ENCODE results near the gene BAG3. TPM values are rescaled to one million over a fixed set of nuclear protein-coding genes. Genes with fewer than 3 reads are reported as not detected.

Gene BAG3
- total and polyA plus RNA-seq, 9 of the 15 experiments (the other 6 are each of a cell fraction or from before 2014, with no cell fraction given): 2.6 to 27.4 (median 7.2) TPM

DNA sequence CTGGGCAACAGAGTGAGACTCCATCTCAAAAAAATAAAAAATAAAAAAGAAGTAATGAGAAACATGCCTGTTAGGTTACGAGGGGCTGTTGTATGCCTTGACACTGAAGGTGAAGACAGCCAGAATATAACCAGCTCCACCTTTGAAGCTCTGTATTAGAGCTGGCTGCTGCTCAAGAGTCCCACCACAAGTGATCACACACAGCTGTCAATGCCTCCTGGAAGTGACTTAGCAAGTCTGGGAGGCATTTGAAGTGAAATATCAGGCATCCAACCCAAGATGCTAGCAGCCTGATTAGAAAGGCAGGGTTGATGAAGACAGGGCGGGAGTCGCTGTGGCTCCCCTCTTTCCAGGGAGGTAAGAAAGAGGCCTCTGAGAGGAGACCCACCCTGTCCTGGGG, 40.5 kb downstream of the BAG3 start:
- H3K79me2 ChIP-seq (ENCODE audit: control insufficient read depth, insufficient read depth, low read length): no peaks in the 10 kb centered on the region
- no peak overlapping the region for H3K4me3 ChIP-seq
- intact Hi-C loops (cut with micrococcal nuclease) (no loop called here), in situ Hi-C loops (cut with MboI) (no loop called here)
- POLR2A ChIA-PET: no interaction called here
- no peaks in the 10 kb centered on the region for H3K36me3 ChIP-seq (ENCODE audit: control insufficient read depth, insufficient read depth, low read length)
- no TSS peak for BruUV-seq (replicated peaks)
- no peak for TF ChIP-seq C11orf30 (IDR thresholded peaks at IDR 0.05; ENCODE audit: low read depth)
- TF ChIP-seq CBFA2T3 (IDR thresholded peaks at IDR 0.05): peak; percentile 51
- no peak for TF ChIP-seq SIRT6 (IDR thresholded peaks at IDR 0.05; ENCODE audit: low read depth, low read length)
- peak; percentile 49 for TF ChIP-seq MAFG (tag; conservative IDR thresholded peaks at IDR 0.05)
- TF ChIP-seq MEIS2 (IDR thresholded peaks at IDR 0.05; ENCODE audit: partially characterized antibody): peak; percentile 53
- TF ChIP-seq CREM (IDR thresholded peaks at IDR 0.05; ENCODE audit: low read depth): 0 out of 2 replicates have a peak, but pooled peaks have one; percentile 6
- no peak for TF ChIP-seq ZNF121 (CRISPR knock-in tag; conservative IDR thresholded peaks at IDR 0.05)
- 0 out of 2 replicates have a peak, but pooled peaks have one; percentile 12 for TF ChIP-seq SMARCA4 (IDR thresholded peaks at IDR 0.05)
- TF ChIP-seq ARID1B (IDR thresholded peaks at IDR 0.05): peak; percentile 42; the same call in 1 of the 2 replicates
- TF ChIP-seq MYBL2 (IDR thresholded peaks at IDR 0.05; ENCODE audit: low read depth): no peak
- no peak for TF ChIP-seq MYBL2 (CRISPR knock-in tag; IDR thresholded peaks at IDR 0.05; ENCODE audit: borderline replicate concordance)
- peak; percentile 83 for TF ChIP-seq NFE2 (IDR thresholded peaks at IDR 0.05; ENCODE audit: low read depth)
- TF ChIP-seq EZH2 (IDR thresholded peaks at IDR 0.05; ENCODE audit: borderline replicate concordance, low read depth, low read length): no peak
- peak; percentile 41; the same call in 1 of the 2 replicates for TF ChIP-seq TEAD4 (IDR thresholded peaks at IDR 0.05; ENCODE audit: low read length)
- no peak for TF ChIP-seq TEAD4 (CRISPR knock-in tag; IDR thresholded peaks at IDR 0.05; ENCODE audit: borderline replicate concordance)
- TF ChIP-seq MAFF (IDR thresholded peaks at IDR 0.05; ENCODE audit: low read length): peak; percentile 20; the same call in 1 of the 2 replicates
- TF ChIP-seq GABPA (tag; conservative IDR thresholded peaks at IDR 0.05; ENCODE audit: low read depth): no peak
- TF ChIP-seq TAL1 (IDR thresholded peaks at IDR 0.05): peak; percentile 20; the same call in 1 of the 2 replicates
- no peaks in the 10 kb centered on the region for H4K20me1 ChIP-seq (replicated peaks; ENCODE audit: control insufficient read depth, insufficient read depth, low read length)
- no peaks in the 10 kb centered on the region for H3K27me3 ChIP-seq (ENCODE audit: control insufficient read depth in 2 of 2, insufficient read depth in 2 of 2, low read length in 2 of 2)
- H3K4me1 ChIP-seq (replicated peaks in 1 of 2; ENCODE audit: control insufficient read depth in 2 of 2, insufficient read depth in 2 of 2, low read length in 2 of 2): peaks cover 10 to 13% of the 10 kb centered on the region in 2 experiments; a peak in 4 of 5 replicates
- ATAC-seq: peak; percentile 76
- H2AFZ ChIP-seq (ENCODE audit: low read depth, low read length): no peak overlapping the region
- H3K9ac ChIP-seq (ENCODE audit: insufficient read depth in 1 of 2, low read depth in 2 of 2, low read length in 2 of 2): no peak overlapping the region
- 44% methylated on average over 1 of the region's 3 CpGs for WGBS (ENCODE audit: insufficient coverage, low coverage, missing lambda C conversion rate)
- peak in 2 of 4 experiments; percentile 33 to 66 for DNase-seq (ENCODE audit: extremely low read depth in 1 of 4, low spot score in 3 of 4)
- CTCF ChIA-PET (ENCODE audit: low intra/inter-chr PET ratio): interaction anchor here (0.6 kb wide), 1 partner anchor 10 kb away, joined by 4 read pairs; no protein-coding TSS in a partner anchor
- no peak overlapping the region for H3K27ac ChIP-seq (ENCODE audit: extremely low read depth, low read depth, low read length)
- no peak for FAIRE-seq
- H3K9me1 ChIP-seq (ENCODE audit: control insufficient read depth, insufficient read depth, low read length): no peaks in the 10 kb centered on the region
- no peaks in the 10 kb centered on the region for H3K9me3 ChIP-seq (replicated peaks; ENCODE audit: control insufficient read depth, insufficient read depth, low read depth, low read length)
- H3K4me2 ChIP-seq (ENCODE audit: insufficient read depth, low read length): no peak overlapping the region
